GM19035 (cell line): Measurements from ENCODE around the gene KIAA0232.

Experiments
- ATAC-seq: cut with Tn5 transposase; IDR thresholded peaks from one replicate; pipeline ENCODE4 v1.9.1; 2021; ENCODE audit not compliant: unreplicated experiment

KIAA0232 gene

GRCh38 chr4:6782147-6782845, at the start of gene KIAA0232:
KIAA0232 (plus strand) TSS chr4:6782727; CDS start chr4:6824454, 41,727 bp downstream.
- peak; percentile 69 for ATAC-seq

DNA sequence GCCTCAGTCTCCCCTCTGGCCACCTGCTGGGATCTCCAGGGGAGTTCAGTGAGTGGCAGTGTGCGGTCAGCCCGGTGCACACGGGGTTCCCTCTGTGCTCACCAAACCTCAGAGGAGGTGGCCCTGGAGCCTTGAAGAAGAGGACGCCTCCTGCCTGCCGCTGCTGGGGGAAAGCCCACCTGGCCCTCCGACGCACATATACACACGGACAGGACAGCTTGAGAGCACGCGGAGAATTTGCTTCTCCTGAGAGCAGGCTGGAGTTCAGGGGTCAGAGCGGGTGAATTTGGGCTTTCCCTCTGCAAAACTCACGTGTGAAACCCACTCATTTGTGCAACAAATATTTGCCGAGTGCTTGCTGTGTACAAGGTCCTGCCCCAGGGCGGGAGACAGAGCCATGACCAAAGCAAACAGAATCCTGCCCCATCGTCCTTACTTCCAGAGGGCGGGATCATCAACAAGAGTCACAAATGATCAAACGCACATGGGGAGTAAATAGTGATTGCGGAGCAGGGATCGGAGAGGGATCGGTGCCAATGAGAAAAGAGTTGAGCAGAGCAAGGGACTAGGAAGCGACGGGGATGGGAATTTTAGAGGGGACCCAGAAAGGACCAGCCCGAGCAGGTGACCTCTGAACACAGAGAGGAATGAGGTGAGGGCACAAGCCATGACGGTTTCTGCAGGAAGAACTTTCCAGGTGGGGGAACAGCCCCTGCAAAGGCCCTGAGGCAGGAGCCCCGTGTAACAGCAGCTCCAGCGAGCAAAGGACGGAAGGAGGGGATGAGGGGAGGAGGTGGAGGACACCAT, 49.0 kb upstream of the KIAA0232 start:
- no peak for ATAC-seq

- ATAC-seq = no peak
Observed at GRCh38 chr4:6734165-6734786, 48.3 kb upstream of the KIAA0232 start.

DNA sequence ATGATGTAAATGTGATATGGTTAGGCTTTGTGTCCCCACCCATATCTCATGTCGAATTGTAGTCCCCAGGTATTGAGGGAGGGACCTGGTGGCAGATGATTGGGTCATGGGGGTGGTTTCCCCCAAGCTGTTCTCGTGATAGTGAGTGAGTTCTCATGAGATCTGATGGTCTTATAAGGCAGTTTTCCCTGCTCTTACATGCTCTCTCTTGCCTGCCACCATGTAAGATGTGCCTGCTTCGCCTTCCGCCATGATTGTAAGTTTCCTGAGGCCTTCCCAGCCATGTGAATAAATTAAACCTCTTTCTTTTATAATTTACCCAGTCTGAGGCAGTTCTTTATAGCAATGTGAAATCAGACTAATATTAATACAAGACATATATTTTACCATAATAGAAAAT, 42.6 kb upstream of the KIAA0232 start:
- no peak for ATAC-seq

DNA sequence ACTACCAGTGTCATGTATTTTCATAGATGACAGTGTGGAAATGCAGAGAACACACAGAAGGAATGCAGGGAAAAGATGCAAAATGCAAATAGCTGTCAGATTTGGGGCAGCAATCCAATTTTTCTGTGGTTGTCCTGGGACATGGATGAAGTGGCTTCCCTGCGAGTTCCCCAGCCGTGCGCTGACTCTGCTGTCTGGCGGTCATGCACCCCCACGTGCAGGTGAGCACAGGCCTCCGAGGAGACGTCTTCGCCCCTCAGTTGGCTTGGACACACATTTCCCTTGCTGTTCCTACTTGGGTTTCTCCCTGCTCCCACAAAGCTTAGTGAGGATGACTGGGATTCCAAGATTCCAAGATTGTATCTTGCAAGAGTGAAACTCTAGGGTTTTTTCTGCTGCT, 42.2 kb upstream of the KIAA0232 start:
- ATAC-seq = no peak

DNA sequence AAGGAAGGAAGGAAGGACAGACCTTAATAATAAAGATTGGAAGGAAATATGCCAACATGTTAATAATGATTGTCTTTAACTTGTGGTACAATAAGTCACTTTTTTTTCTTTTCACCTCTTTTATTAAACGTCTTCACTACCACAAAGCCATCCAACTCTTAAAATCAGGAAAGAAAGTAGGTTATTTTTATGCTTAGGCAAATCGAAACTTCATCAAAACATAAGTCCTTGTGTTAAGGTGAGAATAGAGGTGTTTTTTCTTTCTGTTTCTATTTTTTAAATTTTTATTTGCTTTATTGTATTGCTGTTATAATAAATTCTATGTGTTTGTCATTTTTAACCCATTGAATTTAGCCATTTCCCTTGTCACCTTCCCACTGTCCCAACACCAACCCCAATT, 40.0 kb upstream of the KIAA0232 start:
- ATAC-seq = peak; percentile 49

- no peak for ATAC-seq
Observed at GRCh38 chr4:6742989-6743388, 39.5 kb upstream of the KIAA0232 start.

- ATAC-seq = no peak
Observed at GRCh38 chr4:6746721-6747293, 35.7 kb upstream of the KIAA0232 start.

DNA sequence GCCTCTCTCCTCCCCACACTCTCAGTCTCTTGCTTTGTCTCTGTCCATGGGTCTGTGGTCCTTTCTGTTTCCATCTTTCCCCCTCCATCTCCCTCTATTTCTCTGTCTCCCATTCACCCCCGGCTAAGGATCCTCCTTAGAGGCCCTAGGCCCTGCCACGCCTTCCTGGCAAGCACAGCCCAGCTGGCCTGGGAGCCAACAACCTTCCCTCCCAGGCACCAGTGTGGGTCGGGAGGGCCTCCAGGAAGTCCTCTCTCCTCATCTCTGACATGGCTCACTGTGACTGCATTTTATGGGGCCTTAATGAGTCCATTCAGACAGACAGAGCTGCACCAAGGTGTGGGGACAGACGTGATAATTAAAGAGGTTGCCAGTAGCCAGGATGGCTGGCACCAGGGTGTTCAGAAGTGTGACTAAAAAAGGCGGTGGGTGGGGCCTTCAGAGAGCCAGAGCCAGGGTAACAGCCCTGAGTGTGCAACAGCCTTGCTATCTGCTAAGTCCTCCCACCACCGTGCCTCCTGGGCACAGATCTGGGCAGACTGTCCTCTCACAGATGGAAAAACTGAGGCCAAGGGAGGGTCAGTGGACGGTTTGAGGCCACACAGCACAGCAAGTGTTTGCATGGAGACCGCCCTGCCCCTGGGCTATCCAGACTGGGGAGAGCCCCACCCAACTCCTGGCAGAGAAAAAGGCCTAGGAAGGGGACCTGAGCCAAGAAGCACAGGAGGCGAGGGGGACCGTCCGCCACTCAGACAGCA, 35.1 kb upstream of the KIAA0232 start:
- no peak for ATAC-seq

- ATAC-seq = no peak
Observed at GRCh38 chr4:6748286-6748685, 34.2 kb upstream of the KIAA0232 start.

GRCh38 chr4:6749340-6750171, 33.0 kb upstream of the KIAA0232 start:
- no peak for ATAC-seq

DNA sequence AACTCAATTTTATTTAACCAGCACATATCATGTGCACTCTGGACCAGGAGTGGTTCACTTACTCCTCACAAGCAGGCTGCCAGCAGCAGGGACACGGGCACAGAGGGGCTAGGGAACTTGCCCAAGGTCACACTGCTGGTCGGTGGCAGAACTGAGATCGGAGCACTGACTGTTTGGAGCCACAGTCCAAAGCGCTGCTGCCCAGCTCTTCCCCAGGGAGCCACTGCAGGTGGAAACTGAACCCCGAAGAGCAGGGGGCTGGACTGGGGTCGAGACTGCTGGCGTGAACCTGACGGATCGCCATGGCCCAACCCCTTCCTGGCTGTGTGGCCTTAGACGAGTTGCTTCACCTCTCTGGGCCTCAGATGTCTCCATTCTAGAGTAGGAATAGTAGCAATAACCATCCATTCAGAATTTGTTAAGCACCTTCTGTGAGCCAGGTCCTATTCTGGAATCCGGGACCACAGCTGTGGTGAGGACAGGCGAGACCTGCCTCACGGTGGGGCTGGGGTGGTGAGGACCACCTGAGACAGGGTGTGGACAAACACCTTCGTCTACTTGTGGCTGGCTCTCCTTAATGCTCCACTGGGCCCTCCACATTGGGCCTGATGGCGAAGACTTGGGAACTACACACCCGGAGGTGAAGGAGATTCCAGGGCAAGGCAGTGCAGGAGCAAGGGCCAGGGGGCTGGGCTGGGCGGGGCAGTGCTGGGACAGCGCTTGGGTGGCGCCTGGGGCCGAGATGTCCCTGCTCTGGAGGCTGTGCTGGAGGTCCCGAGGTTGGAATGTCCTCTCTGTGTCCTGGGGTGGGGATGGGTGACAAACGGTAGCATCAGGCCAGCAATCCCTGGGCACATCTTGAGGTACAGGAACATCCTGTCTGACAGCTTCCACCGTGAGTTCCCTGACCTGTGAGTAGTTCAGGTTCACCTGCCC, 32.0 kb upstream of the KIAA0232 start:
- ATAC-seq = no peak

GRCh38 chr4:6751611-6752485, 30.7 kb upstream of the KIAA0232 start:
- ATAC-seq = no peak

- ATAC-seq = no peak
Observed at GRCh38 chr4:6752486-6752829, 30.1 kb upstream of the KIAA0232 start.

DNA sequence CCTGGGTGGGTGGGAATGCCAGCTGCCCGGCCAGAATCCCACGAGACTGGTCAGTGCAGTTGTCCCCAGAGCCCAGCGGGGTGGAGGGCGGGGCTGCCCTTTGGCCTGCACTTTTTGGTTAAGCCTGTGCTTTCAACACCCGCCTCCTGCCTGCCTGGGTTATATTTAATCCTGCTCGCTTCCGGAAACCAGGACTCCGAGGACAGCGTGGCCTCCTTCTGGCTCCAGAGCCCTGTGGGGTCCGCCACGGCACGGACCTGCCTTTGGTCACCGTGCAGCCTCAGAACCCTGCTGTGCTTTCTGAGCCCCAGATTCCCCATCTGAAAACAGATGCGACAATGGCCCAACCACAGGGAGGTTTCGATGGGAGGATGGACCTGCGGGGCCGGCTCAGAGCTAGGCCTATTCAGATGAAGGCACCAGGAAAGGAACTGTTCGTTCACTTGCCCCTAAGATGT, 29.4 kb upstream of the KIAA0232 start:
- no peak for ATAC-seq

DNA sequence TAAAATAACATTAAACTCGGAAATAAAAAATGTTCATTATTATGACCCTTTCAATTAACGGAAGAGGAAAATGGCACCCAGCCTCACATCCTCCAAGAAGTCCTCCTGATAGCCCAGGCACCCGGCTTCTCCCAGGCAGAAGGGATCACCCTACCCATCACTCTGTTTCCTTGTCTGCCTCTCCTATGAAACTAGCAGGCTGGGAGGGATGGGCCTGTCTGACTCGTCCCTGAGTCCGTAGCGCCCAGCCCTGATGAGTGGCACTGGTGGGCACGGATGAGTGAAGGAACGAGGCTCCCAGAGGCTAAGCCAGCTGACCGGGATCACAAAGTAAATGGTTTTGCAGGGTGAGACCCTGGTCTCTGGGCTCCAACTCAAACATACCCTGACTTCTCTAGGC, 28.6 kb upstream of the KIAA0232 start:
- no peak for ATAC-seq

GRCh38 chr4:6754481-6755087, 27.9 kb upstream of the KIAA0232 start:
- ATAC-seq = no peak
